HL-60/S4 (cell line): ENCODE measurements around the gene STXBP5.
"Not testable (repeated sequence)": the region's sequence is repeated elsewhere in the genome, so short reads cannot be mapped to it uniquely, and the experiment has no call there.

Experiments used
- in situ Hi-C: fragments of 300-500 bp; cut with MboI; formaldehyde crosslinking; loops from 2 replicates; pipeline ENCODE4 v1.14.3; 2022; ENCODE audit warnings: low sequenced_read_pairs

The STXBP5 gene

GRCh38 chr6:147238164-147238563, 33.9 kb downstream of the STXBP5 start:
- in situ Hi-C loops = no loop called here

- in situ Hi-C loops = no loop called here
Measured at GRCh38 chr6:147238906-147239305, 34.7 kb downstream of the STXBP5 start.

GRCh38 chr6:147244832-147245231, 40.6 kb downstream of the STXBP5 start:
- in situ Hi-C loops = no loop called here

- in situ Hi-C loops = no loop called here
Measured at GRCh38 chr6:147245693-147246092, 41.5 kb downstream of the STXBP5 start.

GRCh38 chr6:147246853-147247635, 42.8 kb downstream of the STXBP5 start:
- in situ Hi-C loops = no loop called here

- in situ Hi-C loops = no loop called here
Measured at GRCh38 chr6:147248859-147249258, 44.6 kb downstream of the STXBP5 start.

- in situ Hi-C loops = no loop called here
Measured at GRCh38 chr6:147251072-147251471, 46.9 kb downstream of the STXBP5 start.

- in situ Hi-C loops = not testable (repeated sequence)
Measured at GRCh38 chr6:147254929-147255473, 50.8 kb downstream of the STXBP5 start.

- in situ Hi-C loops = no loop called here
Measured at GRCh38 chr6:147255948-147256674, 51.9 kb downstream of the STXBP5 start.

GRCh38 chr6:147257760-147258159, 53.5 kb downstream of the STXBP5 start:
- in situ Hi-C loops = no loop called here

- in situ Hi-C loops = no loop called here
Measured at GRCh38 chr6:147260091-147260490, 55.9 kb downstream of the STXBP5 start.

GRCh38 chr6:147262946-147263345, 58.7 kb downstream of the STXBP5 start:
- in situ Hi-C loops = no loop called here

GRCh38 chr6:147266821-147267220, 62.6 kb downstream of the STXBP5 start:
- in situ Hi-C loops = no loop called here

- in situ Hi-C loops = no loop called here
Measured at GRCh38 chr6:147267658-147268057, 63.4 kb downstream of the STXBP5 start.

- in situ Hi-C loops = no loop called here
Measured at GRCh38 chr6:147268254-147268653, 64.0 kb downstream of the STXBP5 start.

- in situ Hi-C loops = no loop called here
Measured at GRCh38 chr6:147274012-147274411, 69.8 kb downstream of the STXBP5 start.

GRCh38 chr6:147274776-147275175, 70.6 kb downstream of the STXBP5 start:
- in situ Hi-C loops = no loop called here

- in situ Hi-C loops = no loop called here
Measured at GRCh38 chr6:147278891-147279290, 74.7 kb downstream of the STXBP5 start.

- in situ Hi-C loops = no loop called here
Measured at GRCh38 chr6:147279427-147279826, 75.2 kb downstream of the STXBP5 start.

GRCh38 chr6:147281895-147282565, 77.8 kb downstream of the STXBP5 start:
- in situ Hi-C loops = no loop called here

- in situ Hi-C loops = no loop called here
Measured at GRCh38 chr6:147282566-147282959, 78.3 kb downstream of the STXBP5 start.
